NT2/D1 (cell line): ENCODE measurements around the gene C1orf21.

ENCODE experiments used
- SUZ12 ChIP-seq: IDR thresholded peaks from 2 replicates; pipeline ENCODE4 v1.6.1; 2011; ENCODE audit not compliant: insufficient read length, insufficient read depth; ENCODE audit errors: extremely low read depth
- YY1 ChIP-seq: IDR thresholded peaks from 2 replicates; pipeline ENCODE4 v1.6.1; 2011; ENCODE audit not compliant: insufficient read length, insufficient read depth
- ZNF274 ChIP-seq: IDR thresholded peaks from 2 replicates; pipeline ENCODE4 v1.6.1; 2011; ENCODE audit warnings: mild to moderate bottlenecking, low read depth, low read length

DNA sequence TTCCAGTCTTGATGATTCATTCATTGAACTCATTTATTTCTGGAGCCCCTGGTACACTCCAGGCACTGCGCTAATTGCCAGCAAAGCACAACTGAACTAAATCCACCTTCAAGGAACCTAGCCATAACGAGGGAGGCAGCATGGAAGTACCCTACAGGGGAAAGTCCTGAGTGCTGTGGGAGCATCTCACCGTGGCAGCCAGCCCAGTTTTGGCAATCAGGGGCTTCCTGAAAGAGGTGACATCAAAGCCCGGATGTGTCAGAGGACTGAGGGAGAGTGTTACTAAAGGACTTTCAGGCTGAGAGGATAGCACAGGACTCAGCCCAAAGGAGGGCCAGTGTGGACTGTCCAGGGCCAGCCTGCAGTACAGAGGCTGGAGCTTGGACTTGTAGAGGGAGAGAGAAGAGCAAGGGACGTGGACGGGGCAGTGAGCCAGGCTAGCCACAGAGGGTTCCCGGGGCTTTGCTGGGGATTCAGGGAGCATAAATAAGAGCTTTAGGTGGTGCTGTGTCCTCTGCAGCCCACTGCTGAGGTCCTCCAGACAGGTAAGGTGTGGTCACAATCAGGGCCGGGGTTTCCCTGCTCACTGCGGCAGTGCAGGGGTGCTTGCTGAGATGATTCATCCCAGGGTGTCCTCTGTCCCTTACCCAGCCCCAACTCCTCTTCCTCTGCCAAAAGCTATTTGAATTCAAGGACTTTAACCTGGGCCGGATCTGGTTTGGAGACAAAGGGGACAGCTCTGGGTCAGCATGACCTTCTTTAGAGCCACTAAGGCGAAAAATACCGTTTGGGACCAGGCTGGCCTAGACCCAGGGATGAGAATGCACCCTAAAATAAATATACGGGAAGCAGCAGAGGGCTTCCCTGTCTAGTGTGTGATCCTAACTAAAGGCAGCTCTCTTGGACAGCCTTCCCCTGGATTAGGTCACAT, 239.5 kb downstream of the C1orf21 start:
- TF ChIP-seq ZNF274 (no peak), SUZ12 (no peak), YY1 (no peak)
